PFSK-1 (cell line): Measurements from ENCODE around the gene MIX23.

ENCODE experiments used
- POLR2AphosphoS5 ChIP-seq: IDR thresholded peaks from 2 replicates; pipeline ENCODE4 v1.6.1; 2012; ENCODE audit warnings: low read depth, mild to moderate bottlenecking, control low read depth, low read length, moderate library complexity
- TAF1 ChIP-seq: IDR thresholded peaks from 2 replicates; pipeline ENCODE4 v1.6.1; 2012; ENCODE audit warnings: low read length, control low read depth, borderline replicate concordance; ENCODE audit not compliant: insufficient read depth

DNA sequence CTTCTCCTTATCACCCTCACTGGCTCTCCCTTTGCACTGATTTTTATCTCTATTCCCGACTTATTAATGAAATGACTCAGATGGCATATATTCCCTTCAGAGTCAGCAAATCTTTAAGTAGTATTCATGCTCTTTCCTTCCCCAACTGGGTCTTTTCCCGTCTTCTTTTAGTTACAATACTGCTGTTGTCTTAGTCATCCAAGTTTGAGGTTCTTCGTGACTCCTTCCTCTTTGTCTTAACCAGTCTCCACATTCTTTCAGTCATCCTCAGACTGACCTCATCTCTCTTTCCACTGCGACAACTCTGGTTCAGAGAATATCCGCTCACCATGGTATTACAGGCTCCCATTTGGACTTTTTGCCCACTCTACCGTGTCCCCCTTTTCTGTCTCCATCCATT is 20.5 kb upstream of the MIX23 start:
- TF ChIP-seq TAF1 (no peak), POLR2AphosphoS5 (no peak)
